ENCODE measurements around the gene PRKCZ.

Gene PRKCZ

DNA sequence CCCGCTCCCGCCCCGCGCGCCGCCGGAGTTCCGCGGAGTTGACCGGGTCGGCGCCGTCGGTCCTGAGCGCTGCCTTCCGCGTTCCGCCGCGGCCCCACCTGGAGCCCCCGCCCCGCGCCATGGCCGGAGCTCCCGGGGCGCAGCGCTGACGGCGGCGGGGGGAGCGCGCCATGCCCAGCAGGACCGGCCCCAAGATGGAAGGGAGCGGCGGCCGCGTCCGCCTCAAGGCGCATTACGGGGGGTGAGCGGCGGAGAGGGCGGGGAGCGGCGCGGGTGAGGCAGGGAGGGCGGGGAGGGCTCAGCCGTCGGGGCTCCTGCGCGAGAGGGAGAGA lies 216 bp downstream of the PRKCZ start:
- Mint-ChIP-seq H3K27ac (no peak overlapping the region), H3K4me3 (no peak overlapping the region), H3K4me1 (peaks cover 6% of the 10 kb centered on the region), H3K9me3 (no peaks in the 10 kb centered on the region), H3K27me3 (ENCODE audit: low read depth) (peaks cover 77% of the 10 kb centered on the region), H3K36me3 (ENCODE audit: low read depth) (no peaks in the 10 kb centered on the region)
- TF ChIP-seq CTCF (IDR thresholded peaks at IDR 0.05; ENCODE audit: unreplicated experiment in 3 of 3) = no peak

DNA sequence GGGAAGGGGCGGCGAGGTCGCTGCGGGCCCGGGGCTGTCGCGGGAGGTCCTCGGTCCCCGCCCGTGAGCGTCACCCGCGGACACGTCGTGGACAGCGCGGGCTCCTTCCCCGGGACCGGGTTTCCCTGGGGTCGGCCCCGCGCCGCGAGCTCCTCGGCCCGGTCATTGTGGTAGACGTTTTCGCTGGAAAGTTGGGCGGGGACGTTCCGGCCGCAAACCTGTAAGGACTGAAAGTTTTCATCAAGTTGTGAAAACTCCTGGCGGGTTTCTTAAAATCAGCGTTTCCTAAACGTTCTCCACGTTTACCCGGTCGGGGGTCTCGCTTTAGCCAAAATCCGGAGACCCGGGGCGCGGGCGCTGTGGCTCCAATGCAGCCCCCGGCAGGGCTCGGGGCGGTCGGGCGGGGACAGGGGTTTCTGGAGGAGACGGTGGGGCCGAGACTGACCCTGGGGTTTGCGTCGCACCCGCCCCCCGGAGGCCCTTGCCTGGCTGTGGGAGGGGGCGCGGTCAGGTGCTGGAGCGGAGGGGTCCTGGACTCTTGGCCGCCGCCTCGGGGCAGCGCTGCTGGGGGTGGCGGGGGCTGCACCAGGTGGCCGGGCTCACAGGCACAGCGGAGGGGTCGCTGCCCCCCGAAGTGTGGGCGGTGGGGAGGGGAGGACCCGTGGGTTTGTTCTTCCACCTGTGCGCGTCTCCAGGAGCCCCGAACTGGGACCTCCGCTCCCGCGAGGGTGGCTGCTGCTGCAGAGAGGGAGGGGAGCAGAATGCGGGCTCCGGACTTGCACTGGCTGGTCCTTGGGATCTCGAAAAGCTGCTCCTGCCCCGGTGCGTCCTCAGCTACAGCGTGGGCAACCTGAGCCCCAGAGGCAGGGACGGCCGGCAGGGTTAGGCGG lies 827 bp downstream of the PRKCZ start:
- peaks cover 71% of the 10 kb centered on the region for H3K27me3 Mint-ChIP-seq (ENCODE audit: low read depth)
- H3K27ac Mint-ChIP-seq = no peak overlapping the region
- no peaks in the 10 kb centered on the region for H3K9me3 Mint-ChIP-seq
- TF ChIP-seq CTCF (IDR thresholded peaks at IDR 0.05; ENCODE audit: unreplicated experiment in 3 of 3) = no peak
- H3K36me3 Mint-ChIP-seq (ENCODE audit: low read depth) = no peaks in the 10 kb centered on the region
- H3K4me3 Mint-ChIP-seq = peak overlapping the region; percentile 70 to 78 (median 71)
- peaks cover under 1% of the 10 kb centered on the region for H3K4me1 Mint-ChIP-seq

GRCh38 chr1:2052054-2052679 lies 2.0 kb downstream of the PRKCZ start:
- TF ChIP-seq CTCF (IDR thresholded peaks at IDR 0.05; ENCODE audit: unreplicated experiment in 3 of 3) = no peak
- H3K4me1 Mint-ChIP-seq = no peaks in the 10 kb centered on the region
- H3K27me3 Mint-ChIP-seq (ENCODE audit: low read depth) = peaks cover 62% of the 10 kb centered on the region
- no peaks in the 10 kb centered on the region for H3K9me3 Mint-ChIP-seq
- peak overlapping the region; percentile 11 to 70 (median 68) for H3K4me3 Mint-ChIP-seq
- H3K36me3 Mint-ChIP-seq (ENCODE audit: low read depth) = no peaks in the 10 kb centered on the region
- no peak overlapping the region for H3K27ac Mint-ChIP-seq

DNA sequence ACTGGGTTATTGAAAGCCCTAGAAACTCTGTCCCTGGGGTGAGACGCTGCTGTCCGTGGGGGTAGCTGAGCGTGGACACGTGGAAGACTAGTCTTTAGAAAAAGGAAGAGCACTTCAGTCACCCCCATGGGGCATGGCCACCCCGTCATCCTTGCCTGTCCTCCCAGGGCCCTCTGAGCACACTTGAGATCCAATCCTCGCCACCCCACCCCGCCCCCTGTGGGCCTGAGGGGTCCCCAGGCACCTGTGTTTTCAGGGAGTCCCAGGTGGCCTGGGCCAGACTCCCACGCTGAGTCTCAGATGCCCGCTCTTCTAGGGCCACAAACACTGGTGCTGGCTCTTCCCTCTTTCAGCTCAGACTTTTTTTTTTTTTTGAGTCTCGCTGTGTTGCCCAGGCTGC lies 2.5 kb downstream of the PRKCZ start:
- H3K4me3 Mint-ChIP-seq = peak overlapping the region; percentile 35 to 70 (median 63)
- H3K9me3 Mint-ChIP-seq = no peaks in the 10 kb centered on the region
- no peaks in the 10 kb centered on the region for H3K36me3 Mint-ChIP-seq (ENCODE audit: low read depth)
- TF ChIP-seq CTCF (IDR thresholded peaks at IDR 0.05; ENCODE audit: unreplicated experiment in 3 of 3) = no peak
- H3K27ac Mint-ChIP-seq = no peak overlapping the region
- peaks cover 57% of the 10 kb centered on the region for H3K27me3 Mint-ChIP-seq (ENCODE audit: low read depth)
- H3K4me1 Mint-ChIP-seq = no peaks in the 10 kb centered on the region

DNA sequence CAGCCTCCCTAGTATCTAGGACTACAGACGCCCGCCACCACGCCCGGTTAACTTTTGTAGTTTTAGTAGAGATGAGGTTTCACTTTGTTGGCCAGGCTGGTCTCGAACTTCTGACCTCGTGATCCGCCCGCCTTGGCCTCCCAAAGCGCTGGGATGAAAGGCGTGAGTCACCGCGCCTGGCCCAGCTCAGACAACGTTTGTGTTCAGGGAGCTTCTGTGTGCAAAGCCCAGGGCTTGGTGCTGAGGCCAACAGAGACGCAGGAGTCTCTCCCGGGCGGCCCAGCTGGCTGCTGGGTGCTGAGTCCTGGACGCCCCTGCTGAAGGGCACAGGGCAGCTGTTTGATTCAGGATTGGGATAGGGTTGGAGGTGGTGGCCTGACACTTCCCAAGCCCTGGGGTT lies 3.0 kb downstream of the PRKCZ start:
- no peak for TF ChIP-seq CTCF (IDR thresholded peaks at IDR 0.05; ENCODE audit: unreplicated experiment in 3 of 3)
- no peaks in the 10 kb centered on the region for H3K4me1 Mint-ChIP-seq
- H3K27me3 Mint-ChIP-seq (ENCODE audit: low read depth) = peaks cover 53% of the 10 kb centered on the region
- peak overlapping the region; percentile 35 to 70 (median 63) for H3K4me3 Mint-ChIP-seq
- H3K27ac Mint-ChIP-seq = no peak overlapping the region
- no peaks in the 10 kb centered on the region for H3K9me3 Mint-ChIP-seq
- H3K36me3 Mint-ChIP-seq (ENCODE audit: low read depth) = no peaks in the 10 kb centered on the region
